Measurements from ENCODE around the gene DBNDD1.
A peak's percentile ranks its signal among the peaks of the same experiment; 100 is the strongest.

DBNDD1 gene

GRCh38 chr16:90035902-90036301 lies 16.6 kb upstream of the DBNDD1 start:
- DNase-seq (ENCODE audit: low spot score): no peak

GRCh38 chr16:90034504-90034903 lies 15.2 kb upstream of the DBNDD1 start:
- DNase-seq (ENCODE audit: low spot score): no peak

- DNase-seq (ENCODE audit: low spot score): no peak
Observed at GRCh38 chr16:90033387-90033786, 14.1 kb upstream of the DBNDD1 start.

GRCh38 chr16:90032674-90033331 lies 13.5 kb upstream of the DBNDD1 start:
- DNase-seq (ENCODE audit: low spot score): no peak

GRCh38 chr16:90031931-90032673 lies 12.8 kb upstream of the DBNDD1 start:
- DNase-seq (ENCODE audit: low spot score): no peak

- DNase-seq (ENCODE audit: low spot score): no peak
Observed at GRCh38 chr16:90031186-90031930, 12.1 kb upstream of the DBNDD1 start.

GRCh38 chr16:90028985-90029384 lies 9.7 kb upstream of the DBNDD1 start:
- no peak for DNase-seq (ENCODE audit: low spot score)

GRCh38 chr16:90027611-90028010 lies 8.4 kb upstream of the DBNDD1 start:
- DNase-seq (ENCODE audit: low spot score): no peak

- DNase-seq (ENCODE audit: low spot score): no peak
Observed at GRCh38 chr16:90026135-90026534, 6.9 kb upstream of the DBNDD1 start.

- DNase-seq (ENCODE audit: low spot score): no peak
Observed at GRCh38 chr16:90023078-90023447, 3.8 kb upstream of the DBNDD1 start.

- peak; percentile 93 for DNase-seq (ENCODE audit: low spot score)
Observed at GRCh38 chr16:90022209-90023077, 3.2 kb upstream of the DBNDD1 start.

GRCh38 chr16:90020838-90021382 lies 1.7 kb upstream of the DBNDD1 start:
- no peak for DNase-seq (ENCODE audit: low spot score)

- no peak for DNase-seq (ENCODE audit: low spot score)
Observed at GRCh38 chr16:90020260-90020837, 1.1 kb upstream of the DBNDD1 start.

GRCh38 chr16:90019543-90020259 lies 445 bp upstream of the DBNDD1 start:
- peak; percentile 67 for DNase-seq (ENCODE audit: low spot score)

GRCh38 chr16:90018297-90018651 lies 982 bp downstream of the DBNDD1 start:
- DNase-seq (ENCODE audit: low spot score): no peak

GRCh38 chr16:90016339-90016950 lies 2.8 kb downstream of the DBNDD1 start:
- no peak for DNase-seq (ENCODE audit: low spot score)

- no peak for DNase-seq (ENCODE audit: low spot score)
Observed at GRCh38 chr16:90015586-90016338, 3.5 kb downstream of the DBNDD1 start.

GRCh38 chr16:90012991-90013745 lies 6.1 kb downstream of the DBNDD1 start:
- DNase-seq (ENCODE audit: low spot score): no peak

Measured in LoVo (cell line).